GM06990 (cell line): Measurements from ENCODE around the gene TBXA2R.

Experiments
- DNase-seq: peaks from one replicate; pipeline ENCODE4 v3.0.0-alpha.2; 2011; ENCODE audit not compliant: insufficient read length; ENCODE audit errors: extremely low read depth
- H3K27me3 ChIP-seq: replicated peaks from 2 replicates; pipeline ENCODE4 v1.6.0; 2011; ENCODE audit warnings: low read length; ENCODE audit not compliant: control insufficient read depth, insufficient read depth
- H3K36me3 ChIP-seq: 2 replicates; pipeline ENCODE4 v1.5.1; 2011; ENCODE audit warnings: low read length; ENCODE audit not compliant: control insufficient read depth, insufficient read depth
- H3K4me3 ChIP-seq: replicated peaks from 2 replicates; pipeline ENCODE4 v1.5.1; 2011; ENCODE audit warnings: low read depth, mild to moderate bottlenecking, control low read depth, low read length
- TF ChIP-seq, protein P1 (sequence below): IDR thresholded peaks from 2 replicates; pipeline ENCODE4 v1.5.1; 2011; ENCODE audit warnings: low read length, control low read depth, mild to moderate bottlenecking, inconsistent platforms; ENCODE audit not compliant: insufficient read depth, poor library complexity, severe bottlenecking

TBXA2R gene

DNA sequence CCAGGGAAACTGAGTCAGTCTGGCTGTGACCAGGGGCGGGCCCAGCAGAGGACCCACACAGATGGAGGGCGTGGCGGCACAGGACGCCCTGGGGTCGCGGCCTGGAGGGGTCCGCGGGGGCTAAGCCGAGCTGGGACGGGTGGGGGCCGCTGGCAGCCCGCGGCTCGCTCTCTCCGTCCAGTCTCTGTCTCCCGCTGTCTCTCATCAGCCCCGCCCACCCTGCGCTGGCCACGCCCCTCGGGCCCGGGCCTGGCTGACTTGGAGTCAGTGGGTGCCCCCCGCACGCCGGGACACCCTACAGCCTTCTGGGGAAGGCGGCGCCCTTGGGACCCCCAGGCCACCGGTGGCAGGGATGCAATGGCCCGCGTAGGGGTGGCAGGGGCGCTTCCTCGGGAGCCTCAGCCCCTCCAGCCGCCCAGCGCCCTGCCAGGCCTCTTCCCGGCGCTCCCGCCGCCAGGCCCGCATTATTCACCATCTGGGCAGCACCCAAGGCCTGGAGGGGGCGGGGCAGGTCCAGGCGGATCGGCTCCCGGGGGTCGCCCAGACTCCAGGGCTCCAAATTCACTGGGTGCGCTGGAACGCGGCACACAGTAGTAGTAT lies at the start of gene TBXA2R:
Gene TBXA2R, minus strand, starts transcription at position 186 of the 600 bp plus-strand sequence. CDS start 6,241 bp downstream, outside the sequence.
- Histone ChIP-seq H3K36me3 (peaks cover 9% of the 10 kb centered on the region), H3K27me3 (no peaks in the 10 kb centered on the region), H3K4me3 (no peak within 1 kb of the TSS; the same call in 1 of the 2 replicates)
- no peak for DNase-seq
- TF ChIP-seq, protein P1, sequence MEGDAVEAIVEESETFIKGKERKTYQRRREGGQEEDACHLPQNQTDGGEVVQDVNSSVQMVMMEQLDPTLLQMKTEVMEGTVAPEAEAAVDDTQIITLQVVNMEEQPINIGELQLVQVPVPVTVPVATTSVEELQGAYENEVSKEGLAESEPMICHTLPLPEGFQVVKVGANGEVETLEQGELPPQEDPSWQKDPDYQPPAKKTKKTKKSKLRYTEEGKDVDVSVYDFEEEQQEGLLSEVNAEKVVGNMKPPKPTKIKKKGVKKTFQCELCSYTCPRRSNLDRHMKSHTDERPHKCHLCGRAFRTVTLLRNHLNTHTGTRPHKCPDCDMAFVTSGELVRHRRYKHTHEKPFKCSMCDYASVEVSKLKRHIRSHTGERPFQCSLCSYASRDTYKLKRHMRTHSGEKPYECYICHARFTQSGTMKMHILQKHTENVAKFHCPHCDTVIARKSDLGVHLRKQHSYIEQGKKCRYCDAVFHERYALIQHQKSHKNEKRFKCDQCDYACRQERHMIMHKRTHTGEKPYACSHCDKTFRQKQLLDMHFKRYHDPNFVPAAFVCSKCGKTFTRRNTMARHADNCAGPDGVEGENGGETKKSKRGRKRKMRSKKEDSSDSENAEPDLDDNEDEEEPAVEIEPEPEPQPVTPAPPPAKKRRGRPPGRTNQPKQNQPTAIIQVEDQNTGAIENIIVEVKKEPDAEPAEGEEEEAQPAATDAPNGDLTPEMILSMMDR, result no peak

DNA sequence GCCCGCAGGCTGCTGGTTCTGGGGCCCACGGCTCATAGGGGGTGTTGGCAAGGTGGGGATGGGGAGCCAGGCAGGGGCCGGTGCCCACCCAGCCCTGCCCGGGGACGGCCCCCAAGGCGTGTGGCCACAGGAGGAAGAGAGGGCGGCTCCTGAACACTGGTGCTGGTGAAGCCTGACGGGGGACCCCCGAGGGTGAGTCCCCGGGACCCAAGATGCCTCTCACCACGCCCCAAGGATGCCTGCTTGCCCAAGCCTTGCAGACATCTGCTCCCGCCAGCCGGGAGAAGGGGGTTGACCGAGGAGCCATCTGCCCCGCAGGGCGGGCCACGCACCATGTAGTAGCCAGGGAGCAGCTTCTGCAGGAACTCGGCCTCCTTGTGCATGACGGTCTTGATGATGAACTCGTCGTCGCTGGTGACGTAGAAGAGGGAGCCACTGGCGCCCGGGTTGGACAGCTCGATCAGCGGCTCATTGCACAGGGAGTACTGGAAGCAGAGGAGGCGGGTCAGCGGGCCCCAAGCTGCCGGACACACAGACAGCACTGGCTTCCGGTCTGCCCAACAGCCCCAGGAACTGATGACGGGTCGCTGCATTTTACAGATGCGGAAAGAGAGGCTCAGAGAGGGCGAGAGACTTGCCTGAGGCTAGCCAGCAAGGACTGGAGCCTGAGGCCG lies 49.5 kb upstream of the TBXA2R start:
- DNase-seq, result no peak
- TF ChIP-seq, protein P1, result no peak
- Histone ChIP-seq H3K27me3 (no peaks in the 10 kb centered on the region), H3K4me3 (no peak overlapping the region), H3K36me3 (peaks cover 33% of the 10 kb centered on the region)

DNA sequence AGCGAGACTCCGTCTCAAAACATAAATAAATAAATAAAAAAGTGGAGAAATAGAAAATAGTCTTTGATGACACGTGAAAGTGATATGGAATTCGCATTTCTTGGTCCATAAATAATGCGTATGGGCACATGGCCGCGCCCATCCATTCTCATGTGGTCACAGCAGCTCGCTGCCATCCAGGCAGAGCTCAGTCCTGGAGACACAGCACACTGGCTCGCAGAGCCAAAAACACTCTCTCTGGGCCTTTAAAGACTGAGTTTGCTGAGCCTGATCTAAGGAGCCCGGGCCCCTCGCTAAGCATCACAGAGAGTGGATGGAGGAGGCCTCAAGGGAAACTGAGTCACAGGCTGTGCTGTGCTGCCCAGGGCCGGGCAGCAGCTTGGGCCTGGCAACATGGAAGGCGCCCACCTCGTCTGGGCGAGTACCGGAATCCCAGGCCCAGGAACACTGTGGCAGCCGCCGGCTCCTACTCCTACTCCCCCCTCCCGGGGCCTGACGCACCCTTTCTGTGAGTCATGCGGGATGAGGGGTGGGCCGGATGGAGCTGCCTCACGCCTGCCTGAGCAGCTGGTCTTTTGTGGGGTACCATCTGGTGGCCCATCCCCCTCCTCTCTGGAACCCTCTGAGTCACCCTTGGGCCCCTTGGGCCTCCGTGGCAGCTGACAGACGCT lies 48.9 kb upstream of the TBXA2R start:
- Histone ChIP-seq H3K4me3 (no peak overlapping the region), H3K27me3 (no peaks in the 10 kb centered on the region), H3K36me3 (peaks cover 30% of the 10 kb centered on the region)
- TF ChIP-seq, protein P1, result no peak
- DNase-seq, result peak; percentile 58

DNA sequence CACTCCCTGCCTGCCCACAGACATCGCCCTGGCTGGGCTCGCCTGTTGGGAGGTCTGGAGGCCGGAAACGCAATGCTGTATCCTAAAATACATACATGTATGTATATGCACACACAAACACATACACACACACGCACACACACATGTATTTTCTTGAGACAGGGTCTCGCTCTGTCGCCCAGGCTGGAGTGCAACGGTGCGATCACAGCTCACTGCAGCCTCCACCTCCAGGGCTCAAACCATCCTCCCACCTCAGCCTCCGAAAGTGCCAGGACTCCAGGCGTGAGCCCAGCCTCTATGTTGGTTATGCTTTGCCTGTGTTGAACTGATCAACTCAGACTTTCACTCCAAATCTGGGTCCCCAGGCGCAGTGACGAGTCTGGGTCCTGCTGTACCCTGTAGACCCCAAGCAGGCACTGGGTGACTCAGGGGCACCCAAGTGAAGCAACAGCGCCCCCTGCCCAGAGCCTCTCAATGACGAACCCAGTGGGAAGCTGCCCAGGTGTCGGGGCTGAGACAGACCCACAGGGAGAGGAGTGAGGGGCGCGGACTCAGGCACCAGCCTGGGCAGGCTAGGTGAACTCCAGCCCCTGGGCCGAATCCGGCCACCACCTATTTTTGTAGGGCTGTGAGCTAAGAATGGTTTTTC lies 47.3 kb upstream of the TBXA2R start:
- DNase-seq, result no peak
- TF ChIP-seq, protein P1, result peak; percentile 30
- Histone ChIP-seq H3K4me3 (no peak overlapping the region), H3K36me3 (peaks cover 28% of the 10 kb centered on the region), H3K27me3 (no peaks in the 10 kb centered on the region)

DNA sequence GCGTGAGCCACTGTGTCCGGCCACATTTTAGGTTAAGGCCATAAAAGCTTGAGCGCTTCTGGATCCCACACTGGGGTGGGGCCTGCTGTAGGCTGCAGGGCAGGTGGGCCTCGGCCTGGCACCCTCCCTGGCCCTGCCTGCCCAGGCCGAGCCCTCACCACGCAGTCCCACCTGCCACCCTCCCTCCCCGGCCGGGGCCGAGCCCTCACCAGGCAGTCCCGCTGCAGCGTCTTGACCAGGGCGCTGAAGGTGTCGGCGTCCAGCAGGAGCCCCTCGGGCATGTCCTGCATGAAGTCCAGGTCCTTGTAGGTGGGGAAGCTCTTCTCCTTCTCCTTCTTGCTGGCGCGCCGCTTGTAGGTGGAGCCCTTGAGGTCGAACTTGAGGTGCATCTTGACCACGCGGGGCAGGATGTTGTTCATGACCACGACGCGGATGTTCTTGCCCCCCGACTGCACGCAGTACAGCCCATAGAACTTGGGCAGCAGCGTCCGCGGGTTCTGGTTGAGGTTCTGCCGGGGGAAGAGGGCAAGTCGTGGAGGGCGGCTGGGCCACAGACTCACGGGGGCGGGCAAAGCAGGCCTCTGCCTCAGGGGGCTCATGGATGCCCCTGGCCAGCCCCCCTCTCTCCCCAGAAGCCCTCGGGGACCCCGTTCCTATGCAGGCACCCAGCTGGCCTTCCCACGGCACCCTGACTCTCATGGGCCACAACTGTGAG lies 46.6 kb upstream of the TBXA2R start:
- no peak overlapping the region for H3K4me3 ChIP-seq
- H3K36me3 ChIP-seq, result peaks cover 26% of the 10 kb centered on the region
- DNase-seq, result no peak
- TF ChIP-seq, protein P1, result no peak
- no peaks in the 10 kb centered on the region for H3K27me3 ChIP-seq
